ENCODE results near the gene PSMC6. TPM values are rescaled to one million over a fixed set of nuclear protein-coding genes. Genes with fewer than 3 reads are reported as not detected.
A peak's percentile ranks its signal among the peaks of the same experiment; 100 is the strongest.
"Not testable (repeated sequence)": the region's sequence is repeated elsewhere in the genome, so short reads cannot be mapped to it uniquely, and the experiment has no call there.

PSMC6 gene
- total RNA-seq, 1 donor: 99.7 TPM

- no peak for DNase-seq (ENCODE audit: low read depth)
- H3K4me3 ChIP-seq (ENCODE audit: low read depth, low read length): no peak overlapping the region
- TF ChIP-seq CTCF (IDR thresholded peaks at IDR 0.05; ENCODE audit: insufficient read depth, low read depth, low read length): no peak
Observed at GRCh38 chr14:52741865-52742264, 34.9 kb downstream of the PSMC6 start.

GRCh38 chr14:52748647-52749292 is 41.8 kb downstream of the PSMC6 start:
- no peak for TF ChIP-seq CTCF (IDR thresholded peaks at IDR 0.05; ENCODE audit: insufficient read depth, low read depth, low read length)
- no peak for DNase-seq (ENCODE audit: low read depth)
- no peak overlapping the region for H3K4me3 ChIP-seq (ENCODE audit: low read depth, low read length)

GRCh38 chr14:52755607-52756316 is 48.8 kb downstream of the PSMC6 start:
- no peak for TF ChIP-seq CTCF (IDR thresholded peaks at IDR 0.05; ENCODE audit: insufficient read depth, low read depth, low read length)
- DNase-seq (ENCODE audit: low read depth): no peak
- no peak overlapping the region for H3K4me3 ChIP-seq (ENCODE audit: low read depth, low read length)

- no peak for TF ChIP-seq CTCF (IDR thresholded peaks at IDR 0.05; ENCODE audit: insufficient read depth, low read depth, low read length)
- H3K4me3 ChIP-seq (ENCODE audit: low read depth, low read length): no peak overlapping the region
- DNase-seq (ENCODE audit: low read depth): no peak
Observed at GRCh38 chr14:52759145-52759544, 52.1 kb downstream of the PSMC6 start.

- H3K4me3 ChIP-seq (ENCODE audit: low read depth, low read length); DNase-seq (ENCODE audit: low read depth): not testable (repeated sequence)
Observed at GRCh38 chr14:52762923-52763322, 55.9 kb downstream of the PSMC6 start.

GRCh38 chr14:52767058-52767833 is 60.2 kb downstream of the PSMC6 start:
- TF ChIP-seq CTCF (IDR thresholded peaks at IDR 0.05; ENCODE audit: insufficient read depth, low read depth, low read length): no peak
- H3K4me3 ChIP-seq (ENCODE audit: low read depth, low read length): no peak overlapping the region
- DNase-seq (ENCODE audit: low read depth): peak; percentile 53

- no peak overlapping the region for H3K4me3 ChIP-seq (ENCODE audit: low read depth, low read length)
- DNase-seq (ENCODE audit: low read depth): no peak
- TF ChIP-seq CTCF (IDR thresholded peaks at IDR 0.05; ENCODE audit: insufficient read depth, low read depth, low read length): no peak
Observed at GRCh38 chr14:52769887-52770286, 62.9 kb downstream of the PSMC6 start.

Measured in fibroblast of villous mesenchyme (primary cell).